HG03159 (cell line): ENCODE measurements around the gene CCL11.

ENCODE experiments used
- ATAC-seq: cut with Tn5 transposase; IDR thresholded peaks from one replicate; pipeline ENCODE4 v1.9.1; 2021; ENCODE audit warnings: mild to moderate bottlenecking, moderate library complexity; ENCODE audit not compliant: unreplicated experiment

The CCL11 gene

GRCh38 chr17:34257299-34257985 is 28.1 kb upstream of the CCL11 start:
- no peak for ATAC-seq

DNA sequence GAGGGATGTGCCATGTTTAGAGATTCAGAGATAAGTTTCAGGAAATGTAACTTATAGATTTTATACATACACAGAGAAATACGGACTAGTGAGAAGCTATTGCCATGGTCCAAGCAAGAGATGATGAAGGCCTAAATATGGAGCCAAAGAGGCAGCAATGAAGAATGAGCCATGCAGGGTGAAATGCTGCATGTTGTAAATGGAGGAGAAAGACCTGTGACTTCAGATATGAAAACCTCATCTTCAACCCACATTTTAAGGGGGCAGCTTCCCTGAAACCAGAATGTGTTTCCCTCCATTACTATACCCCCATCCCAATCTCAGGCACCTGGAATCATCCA is 27.6 kb upstream of the CCL11 start:
- no peak for ATAC-seq

- ATAC-seq, result no peak
Measured at GRCh38 chr17:34259146-34259545, 26.4 kb upstream of the CCL11 start.

DNA sequence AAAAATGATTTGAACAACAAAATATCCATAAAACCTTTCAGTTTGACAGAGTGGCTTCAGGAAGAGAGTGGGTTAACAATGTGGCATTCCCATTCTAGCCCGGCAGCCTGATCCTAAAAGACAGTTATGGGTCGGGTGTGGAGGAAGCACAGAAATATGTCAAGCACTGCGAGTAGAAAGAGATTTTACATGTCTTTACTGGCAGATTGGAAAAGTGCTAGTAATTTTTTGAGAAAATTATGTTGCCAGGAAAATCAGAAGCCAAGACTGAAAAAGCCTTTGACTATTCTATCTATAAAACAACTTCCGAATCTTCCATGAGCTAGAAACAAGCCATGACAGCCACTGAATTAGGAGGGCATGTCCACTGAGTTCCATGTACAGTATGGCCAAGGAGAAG is 24.7 kb upstream of the CCL11 start:
- no peak for ATAC-seq

DNA sequence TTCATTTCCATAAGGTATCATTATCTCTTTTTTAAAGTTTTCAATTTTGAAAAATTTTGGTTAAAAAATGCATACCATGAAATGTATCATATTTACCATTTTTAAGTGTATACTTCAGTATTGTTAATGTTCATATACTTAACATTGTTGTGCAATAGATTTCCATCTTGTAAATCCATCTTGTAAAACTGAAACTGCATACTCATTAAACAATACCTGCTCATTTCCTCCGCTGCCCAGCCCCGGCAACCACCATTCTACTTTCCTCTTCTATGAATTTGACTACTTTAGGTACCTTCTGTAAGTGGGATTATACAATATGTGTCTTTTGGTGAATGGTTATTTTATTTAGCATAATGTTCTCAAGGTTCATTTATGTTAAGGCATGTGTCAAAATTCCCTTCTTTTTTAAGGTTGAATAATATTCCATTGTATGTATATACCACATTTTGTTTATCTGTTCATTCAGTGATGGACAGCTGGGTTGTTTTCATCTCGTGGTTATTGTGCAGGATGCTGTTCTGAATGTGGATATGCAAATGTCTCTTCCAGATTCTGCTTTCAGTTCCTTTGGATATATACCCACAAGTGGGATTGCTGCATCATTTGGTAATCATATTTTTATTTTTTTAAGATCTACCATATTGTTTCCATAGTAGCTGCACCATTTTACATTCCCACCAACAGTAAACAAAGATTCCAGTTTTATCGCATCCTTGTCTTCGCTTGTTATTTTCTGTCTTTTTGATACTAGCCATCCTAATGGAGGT is 23.8 kb upstream of the CCL11 start:
- ATAC-seq, result no peak

DNA sequence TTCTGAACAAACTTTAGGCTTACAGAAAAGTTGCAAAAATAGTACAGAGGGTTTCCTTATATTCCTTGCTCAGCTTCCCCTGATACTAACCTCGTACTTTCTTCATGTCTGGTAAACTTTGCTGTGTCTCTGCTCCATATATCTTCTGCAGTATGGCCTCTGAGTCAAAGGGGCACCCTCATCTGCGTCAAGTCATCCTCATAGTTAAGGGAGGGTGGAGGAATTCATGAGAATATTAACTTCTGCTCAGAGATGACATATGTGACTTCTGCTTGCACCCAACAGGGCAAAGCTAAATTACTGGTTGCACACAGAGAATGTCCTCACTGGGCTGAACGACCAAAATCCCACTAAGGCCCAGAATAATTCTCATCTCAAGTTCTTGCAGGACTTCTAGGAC is 19.8 kb upstream of the CCL11 start:
- ATAC-seq, result no peak

DNA sequence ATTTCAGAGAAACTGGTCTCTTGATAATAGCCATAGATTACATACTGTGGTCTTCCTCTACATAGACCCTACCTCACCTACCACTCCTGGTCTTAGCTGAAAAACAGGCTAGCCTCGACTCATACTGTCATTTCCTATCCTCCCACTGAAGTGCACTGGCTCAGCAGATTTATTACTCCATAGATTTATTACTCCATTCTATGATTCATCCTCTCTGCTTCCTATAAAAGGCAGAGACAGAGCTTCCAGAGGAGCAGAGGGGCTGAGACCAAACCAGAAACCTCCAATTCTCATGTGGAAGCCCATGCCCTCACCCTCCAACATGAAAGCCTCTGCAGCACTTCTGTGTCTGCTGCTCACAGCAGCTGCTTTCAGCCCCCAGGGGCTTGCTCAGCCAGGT is 15.6 kb upstream of the CCL11 start, which contains the start of gene CCL7:
Gene CCL7 (plus strand): TSS at position 253 of the 400 bp plus-strand sequence. CDS start 70 bp downstream, at position 323.
- no peak for ATAC-seq

DNA sequence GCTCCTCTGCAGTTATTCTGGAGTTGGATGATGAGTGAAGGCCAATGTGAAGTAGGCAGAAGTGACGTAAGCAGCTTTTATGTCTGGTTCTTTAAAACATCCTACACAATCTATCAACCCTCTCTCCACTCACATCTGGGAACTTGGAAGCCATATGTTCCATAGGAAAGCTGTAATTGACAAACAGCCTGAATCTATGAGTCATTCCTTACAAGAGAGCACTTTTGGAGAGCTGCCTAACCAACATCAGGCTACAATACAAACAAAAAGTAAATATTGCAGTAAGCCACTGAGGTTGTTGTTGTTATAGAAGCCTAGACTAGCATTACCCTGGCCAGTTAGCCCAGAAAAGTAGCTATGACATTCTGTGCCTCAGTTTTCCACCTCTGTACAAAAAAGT is 9.7 kb upstream of the CCL11 start:
- ATAC-seq, result no peak

- ATAC-seq, result no peak
Measured at GRCh38 chr17:34276826-34277225, 8.7 kb upstream of the CCL11 start.

GRCh38 chr17:34283571-34283970 is 2.0 kb upstream of the CCL11 start:
- no peak for ATAC-seq

- no peak for ATAC-seq
Measured at GRCh38 chr17:34287875-34288274, 2.3 kb downstream of the CCL11 start.

GRCh38 chr17:34290586-34290985 is 5.0 kb downstream of the CCL11 start:
- no peak for ATAC-seq

DNA sequence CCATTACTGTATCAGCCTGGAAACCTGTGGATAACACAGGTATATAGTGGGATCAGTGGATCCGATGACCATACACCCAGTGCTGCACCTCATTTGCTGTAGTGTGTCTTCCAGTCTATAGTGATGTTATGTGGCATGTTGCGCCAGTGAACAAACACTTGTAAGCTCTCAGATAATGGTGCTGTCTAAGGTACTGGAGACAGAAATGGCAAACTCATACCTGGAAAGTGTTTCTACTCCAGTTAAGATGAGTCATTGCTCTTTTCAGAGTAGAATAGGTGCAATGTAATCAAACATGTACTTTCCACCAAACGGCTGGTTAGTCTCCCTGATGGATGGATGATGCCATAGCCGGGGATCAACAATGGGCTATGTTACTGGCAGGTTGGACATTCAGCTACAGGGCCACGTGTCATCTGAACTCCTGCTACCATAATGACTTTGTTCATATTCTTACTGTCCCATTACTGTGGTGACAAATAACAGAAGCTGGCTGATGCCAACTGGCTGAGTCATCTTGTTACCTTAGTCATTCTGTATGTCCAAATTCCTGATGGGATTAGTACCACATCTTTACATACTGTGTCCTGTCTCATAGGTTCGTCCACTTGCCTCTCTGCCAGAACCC is 6.3 kb downstream of the CCL11 start:
- no peak for ATAC-seq

DNA sequence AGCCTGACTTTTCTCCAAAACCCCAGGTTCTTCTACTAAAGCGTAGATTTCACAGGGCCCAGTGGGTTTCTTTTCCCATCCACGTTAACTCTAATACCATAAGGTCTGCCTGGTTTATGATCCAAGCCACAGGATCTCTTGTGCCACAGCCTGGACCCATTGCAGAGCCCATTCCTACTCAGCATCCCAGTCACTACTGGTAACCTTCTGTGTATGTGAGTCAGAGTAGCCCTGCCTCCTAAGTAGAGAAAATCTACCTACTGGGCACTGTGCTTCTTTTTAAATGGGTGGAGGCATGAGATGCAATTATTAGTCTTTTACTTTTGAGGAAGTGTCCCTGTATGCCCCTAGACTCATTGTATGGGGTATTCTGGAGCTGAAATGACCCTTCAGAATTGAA is 13.5 kb downstream of the CCL11 start:
- ATAC-seq, result no peak

DNA sequence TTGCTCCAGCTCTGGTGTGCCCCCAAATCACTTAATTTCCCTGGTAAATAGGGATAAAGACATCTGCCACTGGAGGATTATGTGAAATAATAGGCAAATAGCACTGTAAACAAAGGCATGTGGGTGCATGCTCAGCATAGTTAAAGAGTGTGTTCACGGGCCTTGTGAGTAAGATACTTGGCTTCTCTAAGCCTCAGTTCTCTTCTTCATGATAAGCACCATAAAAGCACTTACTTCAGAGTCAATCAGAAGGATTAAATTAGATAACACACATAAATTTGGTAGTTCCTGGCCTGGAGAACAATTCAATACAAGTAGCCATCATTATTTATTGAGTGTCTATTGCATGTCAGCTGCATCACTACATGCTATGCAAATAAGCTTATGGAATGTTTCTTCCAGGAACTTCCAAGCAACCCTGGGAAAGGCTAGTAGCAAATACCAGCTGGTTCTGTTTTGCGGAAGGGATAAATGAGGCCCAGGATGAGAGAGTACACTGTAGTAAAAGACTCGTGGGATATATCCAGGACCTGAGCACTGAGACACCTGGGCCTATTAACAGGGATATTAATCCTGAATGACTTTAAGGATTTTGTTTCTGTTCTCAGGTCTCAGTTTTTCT is 14.5 kb downstream of the CCL11 start:
- ATAC-seq, result no peak

DNA sequence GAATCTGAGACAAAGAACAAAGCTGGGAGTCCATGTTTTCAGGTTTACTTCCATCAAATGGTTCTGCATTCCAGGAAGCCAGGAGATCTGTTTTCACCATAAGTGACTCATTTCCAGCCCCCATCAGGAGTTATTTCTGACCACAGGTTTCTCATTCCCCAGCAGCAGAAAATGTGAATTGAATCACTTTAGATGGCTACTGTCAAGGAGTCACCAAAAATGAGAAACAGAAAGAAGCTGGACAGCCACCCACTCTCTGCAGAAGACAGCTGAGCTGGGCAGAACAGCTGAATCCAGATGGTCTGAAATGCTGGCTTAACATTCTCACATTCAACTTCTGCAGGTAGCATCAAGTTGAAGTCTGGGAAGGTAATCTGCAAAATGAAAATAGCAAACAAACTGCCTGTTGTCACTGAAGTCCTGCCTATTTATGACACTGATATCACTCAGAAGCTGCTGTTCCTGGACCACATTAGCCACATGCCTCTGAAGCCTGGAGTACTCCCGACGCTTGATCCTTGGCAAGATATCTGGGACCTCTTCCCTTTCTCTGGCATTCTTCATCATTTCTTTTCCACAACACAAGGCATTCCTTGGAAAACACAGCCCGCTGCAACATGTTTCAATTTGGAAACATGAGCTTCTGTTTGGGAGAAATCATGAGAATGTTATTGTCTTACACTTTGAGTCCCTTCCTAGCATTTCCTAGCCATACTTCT is 15.3 kb downstream of the CCL11 start:
- no peak for ATAC-seq

- no peak for ATAC-seq
Measured at GRCh38 chr17:34301986-34302385, 16.4 kb downstream of the CCL11 start.

- no peak for ATAC-seq
Measured at GRCh38 chr17:34302636-34303035, 17.1 kb downstream of the CCL11 start.

DNA sequence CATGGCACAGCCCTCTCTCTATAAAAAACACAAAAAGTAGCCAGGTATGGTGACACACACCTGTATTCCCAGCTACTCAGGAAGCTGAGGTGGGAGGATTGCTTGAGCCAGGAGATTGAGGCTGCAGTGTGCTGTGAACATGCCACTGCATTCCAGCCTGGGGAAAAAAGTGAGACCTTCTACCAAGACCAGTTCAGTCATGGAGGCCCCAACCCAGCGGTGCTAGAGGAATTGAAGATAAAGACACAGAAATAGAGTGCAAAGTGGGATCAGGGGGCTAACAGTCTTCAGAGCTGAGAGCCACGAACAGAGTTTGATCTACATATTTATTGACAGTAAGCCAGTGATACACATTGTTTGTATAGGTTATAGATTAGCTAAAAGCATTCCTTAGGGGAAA is 18.1 kb downstream of the CCL11 start:
- no peak for ATAC-seq

DNA sequence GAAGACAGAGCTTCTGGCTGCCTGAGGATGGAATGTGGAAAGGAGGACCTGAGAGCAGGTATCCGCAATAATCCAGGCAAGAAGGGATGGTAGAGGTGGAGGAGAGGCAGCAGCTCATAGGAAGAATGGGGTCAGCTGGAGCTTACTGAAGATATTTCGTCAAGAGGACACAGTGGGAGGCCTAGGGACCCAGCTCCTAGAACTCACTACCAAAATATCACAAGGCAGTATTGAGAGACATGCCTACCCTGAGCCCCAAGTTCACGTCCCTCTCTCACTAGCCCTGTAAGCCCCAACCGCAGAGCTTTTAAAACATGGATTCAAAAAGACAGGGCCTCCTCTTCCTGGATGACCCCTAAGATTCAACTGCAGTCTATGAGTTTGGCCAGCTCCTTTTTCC is 19.5 kb downstream of the CCL11 start:
- no peak for ATAC-seq

DNA sequence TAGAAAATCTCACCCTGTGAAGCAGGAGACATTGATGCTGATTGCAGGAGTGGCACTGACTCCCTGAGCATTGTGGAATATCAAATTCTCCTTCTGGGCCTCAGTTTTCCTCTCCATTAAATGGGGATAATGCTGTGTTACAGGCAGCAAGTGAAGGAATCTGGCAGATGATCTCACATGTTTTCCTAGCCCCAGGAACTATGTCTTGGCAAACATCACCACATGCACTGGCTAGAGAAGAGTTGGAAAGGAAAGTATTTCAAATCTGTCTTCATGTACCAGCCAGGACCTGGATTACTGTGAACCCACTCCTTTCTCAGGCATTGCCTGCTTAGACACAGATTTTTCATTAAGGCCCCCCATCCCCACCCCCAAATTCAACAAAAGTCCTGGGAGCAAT is 20.1 kb downstream of the CCL11 start:
- no peak for ATAC-seq
